Subcutaneous adipose tissue (tissue), 4 donors: ENCODE data around the gene SLIT2. TPM values are rescaled to one million over a fixed set of nuclear protein-coding genes. Genes with fewer than 3 reads are reported as not detected.

Source experiments
- CTCF ChIP-seq: fragments of 450-650 bp; IDR thresholded peaks from one replicate; pipeline ENCODE4 v1.5.1; 2016; ENCODE audit warnings: low read depth, mild to moderate bottlenecking, control low read depth, antibody characterized with exemption, moderate library complexity
- total RNA-seq, 4 donors: library from RNA; depleted of rRNA; stranded (reverse); fragments of >200 nt; gene quantifications; one replicate each; pipeline ENCODE4 v1.1.0, GENCODE V29; 2016

SLIT2 gene
- 10 to 100 TPM in 3 of 4 donors, 1 to 10 TPM in 1; 8.3 to 27.6 (median 19.2) TPM for total RNA-seq

GRCh38 chr4:20251796-20252655 is at the start of gene SLIT2:
Gene SLIT2 (plus strand): TSS chr4:20251905. CDS start chr4:20253816, 1,911 bp downstream.
- TF ChIP-seq CTCF = no peak

GRCh38 chr4:20203508-20203907 is 48.2 kb upstream of the SLIT2 start:
- no peak for TF ChIP-seq CTCF

- TF ChIP-seq CTCF = no peak
Observed at GRCh38 chr4:20217521-20217920, 34.2 kb upstream of the SLIT2 start.

GRCh38 chr4:20217951-20218350 is 33.8 kb upstream of the SLIT2 start:
- TF ChIP-seq CTCF = no peak

- no peak for TF ChIP-seq CTCF
Observed at GRCh38 chr4:20219521-20219920, 32.2 kb upstream of the SLIT2 start.

GRCh38 chr4:20237894-20238537 is 13.7 kb upstream of the SLIT2 start:
- no peak for TF ChIP-seq CTCF

- TF ChIP-seq CTCF = no peak
Observed at GRCh38 chr4:20248155-20248558, 3.5 kb upstream of the SLIT2 start.
